ENCODE measurements around the gene NEK4.
A peak's percentile ranks its signal among the peaks of the same experiment; 100 is the strongest.
"Not testable (repeated sequence)": the region's sequence is repeated elsewhere in the genome, so short reads cannot be mapped to it uniquely, and the experiment has no call there.

Gene NEK4

GRCh38 chr3:52731590-52731989 lies 39.1 kb downstream of the NEK4 start:
- DNase-seq (ENCODE audit: low read depth) = no peak

- DNase-seq (ENCODE audit: low read depth) = no peak
Measured at GRCh38 chr3:52730681-52731080, 40.1 kb downstream of the NEK4 start.

GRCh38 chr3:52728753-52729152 lies 42.0 kb downstream of the NEK4 start:
- DNase-seq (ENCODE audit: low read depth) = not testable (repeated sequence)

- DNase-seq (ENCODE audit: low read depth) = no peak
Measured at GRCh38 chr3:52724511-52724910, 46.2 kb downstream of the NEK4 start.

GRCh38 chr3:52723935-52724334 lies 46.8 kb downstream of the NEK4 start:
- DNase-seq (ENCODE audit: low read depth) = no peak

- peak; percentile 6 for DNase-seq (ENCODE audit: low read depth)
Measured at GRCh38 chr3:52722491-52722890, 48.2 kb downstream of the NEK4 start.

- DNase-seq (ENCODE audit: low read depth) = no peak
Measured at GRCh38 chr3:52721730-52722008, 49.1 kb downstream of the NEK4 start.

- no peak for DNase-seq (ENCODE audit: low read depth)
Measured at GRCh38 chr3:52721002-52721729, 49.6 kb downstream of the NEK4 start.

GRCh38 chr3:52719618-52720017 lies 51.1 kb downstream of the NEK4 start:
- DNase-seq (ENCODE audit: low read depth) = no peak

GRCh38 chr3:52715714-52716305 lies 54.9 kb downstream of the NEK4 start:
- DNase-seq (ENCODE audit: low read depth) = no peak

- no peak for DNase-seq (ENCODE audit: low read depth)
Measured at GRCh38 chr3:52714335-52715302, 56.1 kb downstream of the NEK4 start.

GRCh38 chr3:52712291-52713212 lies 58.2 kb downstream of the NEK4 start:
- DNase-seq (ENCODE audit: low read depth) = no peak

- no peak for DNase-seq (ENCODE audit: low read depth)
Measured at GRCh38 chr3:52710512-52710911, 60.2 kb downstream of the NEK4 start.

GRCh38 chr3:52707585-52707984 lies 63.2 kb downstream of the NEK4 start:
- DNase-seq (ENCODE audit: low read depth) = no peak

- peak; percentile 86 for DNase-seq (ENCODE audit: low read depth)
Measured at GRCh38 chr3:52705688-52706686, 64.8 kb downstream of the NEK4 start, which contains the start of the genes GLT8D1 and SPCS1. Gene GLT8D1, minus strand, starts transcription at chr3:52705791. Its CDS starts 5,331 bp downstream, at chr3:52700460. Gene SPCS1, plus strand, starts transcription at chr3:52706106. Its CDS starts 141 bp downstream, at chr3:52706247.

GRCh38 chr3:52705438-52705687 lies 65.4 kb downstream of the NEK4 start:
- DNase-seq (ENCODE audit: low read depth) = no peak

- DNase-seq (ENCODE audit: low read depth) = peak; percentile 41
Measured at GRCh38 chr3:52704611-52705437, 65.9 kb downstream of the NEK4 start.

- no peak for DNase-seq (ENCODE audit: low read depth)
Measured at GRCh38 chr3:52703341-52703740, 67.4 kb downstream of the NEK4 start.

GRCh38 chr3:52697632-52697965 lies 73.1 kb downstream of the NEK4 start:
- no peak for DNase-seq (ENCODE audit: low read depth)
